ENCODE results near the gene IAH1.
"Not testable (repeated sequence)": the region's sequence is repeated elsewhere in the genome, so short reads cannot be mapped to it uniquely, and the experiment has no call there.

Gene IAH1

DNA sequence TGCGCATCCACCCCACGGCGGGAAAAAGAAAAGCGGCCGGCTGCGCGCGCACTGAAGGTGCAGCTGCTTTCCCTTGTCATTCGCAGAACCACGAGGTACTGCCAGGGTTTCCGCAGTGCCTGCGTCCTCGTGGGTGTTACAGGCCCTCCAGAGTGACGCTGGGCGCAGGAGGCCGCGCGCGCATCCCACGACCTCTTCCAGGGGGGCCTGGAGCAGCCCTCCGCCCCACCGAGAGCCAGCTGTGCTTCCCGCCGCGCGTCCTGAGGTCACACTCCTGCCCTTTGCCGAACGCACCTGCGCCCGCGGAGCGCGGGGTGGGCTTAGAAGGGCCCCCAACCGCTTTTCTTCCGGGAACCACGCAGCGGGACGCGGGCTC is 378 bp upstream of the IAH1 start:
- no peak for DNase-seq

DNA sequence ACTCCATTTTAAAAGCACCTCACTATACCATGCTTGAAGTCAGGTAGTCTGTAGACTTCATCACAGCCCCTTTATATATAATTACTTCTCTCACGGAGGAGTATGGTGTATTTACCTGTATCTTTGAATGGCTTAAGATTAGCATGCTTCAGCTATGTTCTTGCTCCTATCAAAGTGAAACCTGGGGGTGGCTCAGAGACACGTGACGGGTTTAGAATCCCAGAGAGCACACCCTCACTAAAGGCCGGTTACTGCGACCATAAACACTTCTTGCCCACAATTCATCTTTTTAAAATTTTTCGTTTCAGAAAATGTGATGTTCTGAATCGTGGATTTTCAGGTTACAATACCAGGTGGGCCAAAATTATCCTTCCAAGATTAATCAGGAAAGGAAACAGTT is 3.6 kb downstream of the IAH1 start:
- DNase-seq = no peak

- DNase-seq = no peak
These were observed 4.2 kb downstream of the IAH1 start for GRCh38 chr2:9478526-9478925.

- DNase-seq = no peak
These were observed 5.8 kb downstream of the IAH1 start for GRCh38 chr2:9480157-9480556.

- no peak for DNase-seq
These were observed 8.8 kb downstream of the IAH1 start for GRCh38 chr2:9483107-9483506.

DNA sequence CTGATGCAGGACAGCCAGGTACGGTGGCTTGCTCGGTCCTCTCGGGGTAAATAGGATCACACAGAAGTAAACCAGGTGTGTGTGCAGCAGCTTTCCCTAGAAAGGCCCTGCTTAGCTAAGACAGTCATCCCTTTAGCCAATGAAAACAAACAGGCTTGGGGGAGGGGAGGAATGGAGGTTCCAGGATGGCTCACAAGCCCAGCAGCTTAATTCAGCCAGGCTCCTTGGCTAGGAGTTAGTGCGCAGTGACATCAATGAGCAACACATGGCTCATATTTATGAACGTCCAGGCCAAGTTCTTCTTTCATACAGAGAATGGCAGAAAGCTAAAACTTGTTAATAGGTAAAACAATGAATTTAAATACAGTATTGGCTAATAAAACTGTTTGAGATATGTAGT is 10.2 kb downstream of the IAH1 start:
- DNase-seq = no peak

GRCh38 chr2:9488583-9489547 is 14.5 kb downstream of the IAH1 start:
- DNase-seq = no peak

- no peak for DNase-seq
These were observed 16.4 kb downstream of the IAH1 start for GRCh38 chr2:9490789-9491188.

GRCh38 chr2:9492927-9493326 is 18.6 kb downstream of the IAH1 start:
- no peak for DNase-seq

GRCh38 chr2:9493478-9493877 is 19.1 kb downstream of the IAH1 start:
- DNase-seq = no peak

DNA sequence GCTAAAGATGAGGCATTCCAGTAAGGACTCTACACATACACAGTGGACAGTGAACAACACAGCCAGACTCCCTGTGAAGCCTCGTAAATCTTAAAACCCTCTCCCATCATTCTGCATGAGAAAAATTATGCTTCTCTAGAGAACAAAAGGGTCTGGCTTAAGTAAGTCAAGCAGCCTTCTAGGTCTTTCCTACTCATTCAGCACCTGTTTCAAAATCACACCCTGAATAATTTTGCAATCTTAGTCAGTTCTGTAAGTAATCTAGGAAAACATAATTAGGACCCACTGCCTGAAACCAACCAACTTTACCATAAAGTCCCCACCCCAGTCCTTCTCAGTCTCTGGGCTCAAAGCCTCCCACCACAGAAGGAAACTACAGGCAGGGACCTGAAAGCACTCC is 19.7 kb downstream of the IAH1 start:
- no peak for DNase-seq

GRCh38 chr2:9497017-9497416 is 22.7 kb downstream of the IAH1 start:
- DNase-seq = no peak

- no peak for DNase-seq
These were observed 23.9 kb downstream of the IAH1 start for GRCh38 chr2:9498210-9498609.

- DNase-seq = peak; percentile 27
These were observed 34.6 kb downstream of the IAH1 start for GRCh38 chr2:9508931-9509330.

DNA sequence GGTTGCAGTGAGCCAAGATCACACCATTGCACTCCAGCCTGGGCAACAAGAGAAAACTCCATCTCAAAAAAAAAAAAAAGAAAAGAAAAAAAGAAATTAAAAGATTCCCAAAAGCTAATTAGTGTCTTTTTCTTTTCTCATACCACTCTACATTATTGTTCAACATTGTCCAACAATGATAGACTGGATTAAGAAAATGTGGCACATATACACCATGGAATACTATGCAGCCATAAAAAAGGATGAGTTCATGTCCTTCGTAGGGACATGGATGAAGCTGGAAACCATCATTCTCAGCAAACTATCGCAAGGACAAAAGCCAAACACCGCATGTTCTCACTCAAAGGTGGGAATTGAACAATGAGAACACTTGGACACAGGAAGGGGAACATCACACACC is 39.6 kb downstream of the IAH1 start:
- not testable (repeated sequence) for DNase-seq

DNA sequence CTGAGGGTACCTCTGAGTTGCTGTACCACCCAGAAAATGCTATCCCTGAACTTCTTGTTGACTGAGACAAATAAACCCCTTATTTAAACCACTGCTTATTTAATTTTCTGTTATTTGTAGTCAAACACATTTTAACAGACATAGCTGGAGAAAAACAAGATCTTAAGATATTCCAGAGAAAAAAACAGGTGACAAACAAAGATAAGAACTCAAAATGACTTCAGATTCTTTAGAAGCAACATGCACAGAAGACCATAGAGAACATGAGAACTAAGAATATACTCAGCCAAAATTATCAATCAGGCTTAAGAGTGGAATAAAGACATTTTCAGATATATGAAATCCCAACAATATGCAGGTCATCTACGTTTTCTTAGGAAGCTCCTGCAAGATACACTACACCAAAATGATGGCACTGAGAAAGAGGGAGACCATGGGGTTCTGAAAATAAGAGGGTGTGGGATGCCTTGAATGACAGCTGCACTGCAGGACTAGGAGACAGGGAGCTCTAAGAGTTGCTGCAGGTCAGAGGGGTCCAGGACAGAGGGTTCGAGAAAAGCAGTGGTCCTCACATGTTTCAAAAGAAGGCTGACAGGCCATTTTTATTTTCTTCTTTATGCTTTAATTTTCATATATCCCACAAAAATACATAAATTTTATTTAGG is 42.9 kb downstream of the IAH1 start:
- no peak for DNase-seq

GRCh38 chr2:9518163-9518562 is 43.8 kb downstream of the IAH1 start:
- DNase-seq = no peak

DNA sequence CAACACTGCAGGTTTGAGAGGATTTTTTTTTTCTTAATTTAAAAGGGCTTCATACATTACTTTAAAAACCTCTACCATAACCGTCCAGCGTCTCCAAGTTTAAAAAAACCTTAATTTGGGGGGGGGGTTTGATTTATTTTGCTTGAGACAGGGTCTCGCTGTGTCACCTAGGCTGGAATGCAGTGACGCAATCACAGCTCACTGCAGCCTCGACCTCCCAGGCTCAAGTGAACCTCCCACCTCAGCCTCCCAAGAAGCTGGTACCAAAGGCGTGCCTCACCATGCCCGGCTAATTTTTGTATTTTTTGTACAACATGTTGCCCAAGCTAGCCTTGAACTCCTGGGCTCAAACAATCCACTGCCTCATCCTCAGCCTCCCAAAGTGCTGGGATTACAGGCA is 44.4 kb downstream of the IAH1 start:
- DNase-seq = no peak

DNA sequence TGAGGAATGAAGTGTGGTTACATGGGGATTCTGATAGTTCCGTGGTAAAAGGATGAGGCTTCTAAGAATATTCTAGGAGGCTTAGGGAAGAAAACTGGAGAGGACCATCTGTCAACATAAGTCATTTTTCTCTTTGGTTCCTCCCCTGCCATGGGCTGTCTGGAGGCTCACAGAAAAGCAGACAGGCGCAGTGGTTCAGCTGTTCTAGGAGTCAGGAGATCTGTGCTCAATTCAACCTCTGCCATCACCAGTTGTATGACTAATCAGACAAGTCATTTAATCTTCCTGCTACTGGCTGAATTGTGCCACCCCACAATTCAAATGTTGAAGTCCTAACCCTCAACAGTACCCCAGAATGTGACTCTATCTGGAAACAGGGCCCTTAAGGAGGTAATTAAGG is 44.9 kb downstream of the IAH1 start:
- no peak for DNase-seq

- DNase-seq = no peak
These were observed 49.9 kb downstream of the IAH1 start for GRCh38 chr2:9524291-9524690.

DNA sequence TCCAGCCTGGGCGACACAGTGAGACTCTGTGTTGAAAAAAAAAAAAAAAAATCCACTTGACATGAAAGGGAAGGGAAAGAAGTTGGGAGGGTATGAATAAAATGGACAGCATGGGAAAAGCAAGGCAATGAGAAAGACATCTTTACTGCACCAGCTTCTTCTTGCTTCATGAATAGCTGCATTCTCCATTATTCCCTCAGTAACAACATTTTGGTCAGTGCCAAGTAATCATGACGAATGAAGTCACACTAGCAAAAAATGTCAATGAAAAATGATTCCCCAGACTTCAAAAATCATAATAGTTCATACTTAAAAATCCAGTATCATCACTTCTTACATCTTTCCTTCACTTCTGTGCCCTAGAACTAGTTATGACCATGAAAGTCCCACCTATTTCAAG is 50.9 kb downstream of the IAH1 start:
- DNase-seq = no peak

- DNase-seq = no peak
These were observed 53.8 kb downstream of the IAH1 start for GRCh38 chr2:9527995-9528787.

DNA sequence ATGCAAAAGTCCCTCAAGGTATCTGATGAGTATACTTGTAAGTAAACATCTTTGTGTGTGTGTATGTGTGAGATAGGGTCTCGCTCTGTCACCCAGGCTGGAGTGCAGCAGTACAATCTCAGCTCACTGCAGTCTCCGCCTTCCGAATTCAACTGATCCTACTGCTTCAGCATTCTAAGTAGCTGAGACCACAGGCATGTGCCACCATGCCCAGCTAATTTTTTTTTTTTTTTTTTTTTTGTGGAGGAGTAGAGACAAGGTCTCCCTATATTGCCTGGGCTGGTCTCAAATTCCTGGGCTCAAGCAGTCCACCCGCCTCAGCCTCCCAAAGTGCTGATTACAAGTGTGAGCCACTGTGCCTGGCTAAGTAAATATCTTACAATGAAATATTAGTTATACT is 58.1 kb downstream of the IAH1 start:
- no peak for DNase-seq

- no peak for DNase-seq
These were observed 59.3 kb downstream of the IAH1 start for GRCh38 chr2:9533663-9534062.
